ENCODE data around the gene CD47. TPM values are rescaled to one million over a fixed set of nuclear protein-coding genes. Genes with fewer than 3 reads are reported as not detected.

CD47 gene
- total RNA-seq, 1 experiment from 2014 or later: 76.9 TPM

GRCh38 chr3:108091498-108092250 is 843 bp upstream of the CD47 start:
- no peak for TF ChIP-seq CTCF (conservative IDR thresholded peaks at IDR 0.05)
- no peak for TF ChIP-seq EZH2 (IDR thresholded peaks at IDR 0.05; ENCODE audit: low read depth)
- no peaks in the 10 kb centered on the region for H3K9me2 ChIP-seq (ENCODE audit: insufficient read depth)
- H3F3A ChIP-seq (ENCODE audit: insufficient read depth, low read depth): peaks cover 16% of the 10 kb centered on the region
- POLR2A ChIA-PET (ENCODE audit: unreplicated experiment): interaction anchor here (0.6 kb wide), 1 partner anchor 643 kb away, joined by 5 read pairs; no protein-coding TSS in a partner anchor
- peak overlapping the region; percentile 96 for H3K4me2 ChIP-seq
- DNase-seq: no peak
- H3K79me2 ChIP-seq (ENCODE audit: low read depth): peaks cover 34% of the 10 kb centered on the region
- TSS peak; percentile 86 for BruUV-seq (replicated peaks)
- H4K20me1 ChIP-seq (ENCODE audit: insufficient read depth): no peaks in the 10 kb centered on the region
- H3K4me1 ChIP-seq (replicated peaks; ENCODE audit: insufficient read depth): peaks cover 37% of the 10 kb centered on the region
- H3K27me3 ChIP-seq (ENCODE audit: insufficient read depth, low read depth): no peaks in the 10 kb centered on the region
- peak overlapping the region; percentile 93 for H3K4me3 ChIP-seq
- no peaks in the 10 kb centered on the region for H3K9me3 ChIP-seq (ENCODE audit: insufficient read depth, low read depth)
- H3K27ac ChIP-seq: no peak overlapping the region
- intact Hi-C loops (cut with micrococcal nuclease; ENCODE audit: unreplicated experiment): loop anchor here (1.0 to 5.0 kb wide), 6 partner anchors 40 to 315 kb away; no protein-coding TSS in a partner anchor
- no peaks in the 10 kb centered on the region for H3K36me3 ChIP-seq (ENCODE audit: low read depth)
- CTCF ChIA-PET: no interaction called here
- H2AFZ ChIP-seq: peak overlapping the region; percentile 96

GRCh38 chr3:108090049-108090700 is 656 bp downstream of the CD47 start:
- H3K36me3 ChIP-seq (ENCODE audit: low read depth): no peaks in the 10 kb centered on the region
- peaks cover 32% of the 10 kb centered on the region for H3K4me1 ChIP-seq (replicated peaks; ENCODE audit: insufficient read depth)
- no peak for TF ChIP-seq EZH2 (IDR thresholded peaks at IDR 0.05; ENCODE audit: low read depth)
- TF ChIP-seq CTCF (conservative IDR thresholded peaks at IDR 0.05): no peak
- peak overlapping the region; percentile 93 for H3K4me3 ChIP-seq
- BruUV-seq (replicated peaks): TSS peak; percentile 38
- H3K9me3 ChIP-seq (ENCODE audit: insufficient read depth, low read depth): no peaks in the 10 kb centered on the region
- H3K27ac ChIP-seq: 0 out of 2 replicates have a peak overlapping the region, but pooled peaks have one; percentile 0
- peak overlapping the region; percentile 96 for H3K4me2 ChIP-seq
- no peaks in the 10 kb centered on the region for H3K27me3 ChIP-seq (ENCODE audit: insufficient read depth, low read depth)
- H3K79me2 ChIP-seq (ENCODE audit: low read depth): peaks cover 34% of the 10 kb centered on the region
- H4K20me1 ChIP-seq (ENCODE audit: insufficient read depth): no peaks in the 10 kb centered on the region
- POLR2A ChIA-PET (ENCODE audit: unreplicated experiment): interaction anchor here (0.6 kb wide), 1 partner anchor 14 kb away, joined by 6 read pairs; no protein-coding TSS in a partner anchor
- H3K9me2 ChIP-seq (ENCODE audit: insufficient read depth): no peaks in the 10 kb centered on the region
- peaks cover 10% of the 10 kb centered on the region for H3F3A ChIP-seq (ENCODE audit: insufficient read depth, low read depth)
- intact Hi-C loops (cut with micrococcal nuclease; ENCODE audit: unreplicated experiment): loop anchor here (1.0 to 5.0 kb wide), 6 partner anchors 62 to 317 kb away; partner anchors contain the start of gene IFT57
- CTCF ChIA-PET: interaction anchor here (0.6 to 1.4 kb wide), 4 partner anchors 28 to 200 kb away, joined by 3 to 10 read pairs (median 5); no protein-coding TSS in a partner anchor
- peak overlapping the region; percentile 96 for H2AFZ ChIP-seq
- peak in 1 of 2 experiments; percentile 46 for DNase-seq

GRCh38 chr3:108089579-108089978 is 1.3 kb downstream of the CD47 start:
- H3K79me2 ChIP-seq (ENCODE audit: low read depth): peaks cover 34% of the 10 kb centered on the region
- H2AFZ ChIP-seq: peak overlapping the region; percentile 96
- peak overlapping the region; percentile 93 for H3K4me3 ChIP-seq
- H3K36me3 ChIP-seq (ENCODE audit: low read depth): no peaks in the 10 kb centered on the region
- POLR2A ChIA-PET (ENCODE audit: unreplicated experiment): interaction anchor here (0.6 kb wide), 1 partner anchor 13 kb away, joined by 6 read pairs; no protein-coding TSS in a partner anchor
- no peak for TF ChIP-seq CTCF (conservative IDR thresholded peaks at IDR 0.05)
- TF ChIP-seq EZH2 (IDR thresholded peaks at IDR 0.05; ENCODE audit: low read depth): no peak
- BruUV-seq (replicated peaks): no TSS peak
- peaks cover 32% of the 10 kb centered on the region for H3K4me1 ChIP-seq (replicated peaks; ENCODE audit: insufficient read depth)
- H3F3A ChIP-seq (ENCODE audit: insufficient read depth, low read depth): peaks cover 10% of the 10 kb centered on the region
- intact Hi-C loops (cut with micrococcal nuclease; ENCODE audit: unreplicated experiment): loop anchor here (2.0 kb wide), 1 partner anchor 37 kb away; no protein-coding TSS in a partner anchor
- H4K20me1 ChIP-seq (ENCODE audit: insufficient read depth): no peaks in the 10 kb centered on the region
- H3K9me2 ChIP-seq (ENCODE audit: insufficient read depth): no peaks in the 10 kb centered on the region
- H3K4me2 ChIP-seq: peak overlapping the region; percentile 96
- H3K27ac ChIP-seq: no peak overlapping the region
- CTCF ChIA-PET: interaction anchor here (0.5 to 1.4 kb wide), 5 partner anchors 15 to 200 kb away, joined by 3 to 10 read pairs (median 6); no protein-coding TSS in a partner anchor
- no peaks in the 10 kb centered on the region for H3K9me3 ChIP-seq (ENCODE audit: insufficient read depth, low read depth)
- DNase-seq: no peak
- H3K27me3 ChIP-seq (ENCODE audit: insufficient read depth, low read depth): no peaks in the 10 kb centered on the region
